TTC549 (cell line): ENCODE results near the gene DYRK3.
"Not testable (repeated sequence)": the region's sequence is repeated elsewhere in the genome, so short reads cannot be mapped to it uniquely, and the experiment has no call there.

ENCODE experiments used
- FAIRE-seq: peaks from 2 replicates; lab custom pipeline; 2012; peaks lifted over from hg19 to GRCh38; lab: Jason Lieb, UNC

The DYRK3 gene

GRCh38 chr1:206631085-206631509, 4.2 kb upstream of the DYRK3 start:
- FAIRE-seq: peak; percentile 88

DNA sequence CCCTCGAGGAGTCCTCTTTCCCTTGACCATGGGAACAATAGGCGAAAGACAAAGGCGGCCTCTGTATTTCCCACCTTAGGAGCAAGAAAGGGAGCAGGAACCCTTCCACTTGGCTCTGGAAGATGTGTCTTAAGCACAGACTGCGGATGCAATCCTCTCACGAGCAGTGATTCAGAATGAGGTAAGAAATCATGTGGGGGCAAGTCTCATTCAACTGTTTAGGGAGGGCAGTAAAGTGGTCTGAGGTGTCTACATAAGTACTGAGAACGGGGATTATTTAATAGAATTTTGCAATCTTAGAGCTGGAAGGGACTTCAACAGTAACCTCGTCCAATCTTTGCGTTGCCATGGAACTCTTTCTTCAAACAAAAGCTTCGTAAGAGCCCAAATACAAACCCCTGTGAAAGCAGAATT, 1.6 kb upstream of the DYRK3 start:
- no peak for FAIRE-seq

- peak; percentile 95 for FAIRE-seq
These were observed 814 bp upstream of the DYRK3 start for GRCh38 chr1:206634365-206635079.

DNA sequence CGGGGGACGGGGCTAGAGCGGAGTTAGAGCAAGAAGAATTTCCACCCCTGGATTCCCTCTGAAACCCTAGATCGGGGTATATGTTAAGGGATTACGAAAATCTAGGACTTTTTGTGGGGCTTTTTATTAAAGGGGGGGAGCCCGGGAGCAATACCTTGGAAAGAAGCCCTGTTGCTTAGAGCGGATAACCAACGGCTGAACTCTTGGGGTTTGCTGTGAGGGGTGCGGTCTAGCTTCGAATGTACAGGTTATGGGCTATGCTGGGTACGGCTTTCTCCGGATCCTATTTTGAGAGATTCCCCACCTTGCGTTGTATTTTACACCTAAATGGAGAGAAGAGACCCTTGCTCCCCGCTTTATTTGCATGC, 626 bp downstream of the DYRK3 start:
- no peak for FAIRE-seq

DNA sequence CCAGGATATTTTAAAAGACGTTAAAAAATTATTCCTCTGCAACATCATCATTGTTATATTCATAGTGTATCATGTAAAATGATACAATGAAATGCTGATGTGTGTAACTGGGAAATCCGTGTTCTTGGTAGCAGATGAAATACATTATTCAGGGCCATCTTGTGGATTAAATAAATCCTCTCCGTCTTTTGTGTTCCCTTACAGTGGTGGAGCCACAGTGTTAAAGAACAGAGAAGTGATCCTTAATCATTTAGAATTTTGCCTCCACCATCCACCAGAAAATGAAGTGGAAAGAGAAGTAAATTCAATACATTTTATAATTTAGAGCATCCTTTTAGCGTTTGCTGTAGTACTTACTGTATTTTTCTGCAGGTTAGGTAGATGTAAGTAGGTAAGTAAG, 1.3 kb downstream of the DYRK3 start:
- FAIRE-seq: peak; percentile 68

DNA sequence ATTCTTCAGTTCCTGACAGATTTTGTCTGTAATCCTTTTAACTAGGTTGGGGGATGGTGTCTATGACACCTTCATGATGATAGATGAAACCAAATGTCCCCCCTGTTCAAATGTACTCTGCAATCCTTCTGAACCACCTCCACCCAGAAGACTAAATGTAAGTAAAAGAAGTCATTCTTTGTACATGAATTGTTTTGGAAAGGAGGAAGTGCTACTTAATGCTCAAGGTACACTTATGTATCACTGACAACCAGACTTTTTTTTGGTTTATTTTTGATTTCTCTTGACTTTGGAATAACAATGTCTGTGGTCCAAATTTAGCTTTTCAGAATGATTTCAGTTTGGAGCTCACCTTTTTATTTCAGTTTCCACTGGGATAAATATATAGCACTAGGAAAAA, 2.3 kb downstream of the DYRK3 start:
- FAIRE-seq: no peak

- FAIRE-seq: not testable (repeated sequence)
These were observed 6.7 kb downstream of the DYRK3 start for GRCh38 chr1:206642074-206642473.

DNA sequence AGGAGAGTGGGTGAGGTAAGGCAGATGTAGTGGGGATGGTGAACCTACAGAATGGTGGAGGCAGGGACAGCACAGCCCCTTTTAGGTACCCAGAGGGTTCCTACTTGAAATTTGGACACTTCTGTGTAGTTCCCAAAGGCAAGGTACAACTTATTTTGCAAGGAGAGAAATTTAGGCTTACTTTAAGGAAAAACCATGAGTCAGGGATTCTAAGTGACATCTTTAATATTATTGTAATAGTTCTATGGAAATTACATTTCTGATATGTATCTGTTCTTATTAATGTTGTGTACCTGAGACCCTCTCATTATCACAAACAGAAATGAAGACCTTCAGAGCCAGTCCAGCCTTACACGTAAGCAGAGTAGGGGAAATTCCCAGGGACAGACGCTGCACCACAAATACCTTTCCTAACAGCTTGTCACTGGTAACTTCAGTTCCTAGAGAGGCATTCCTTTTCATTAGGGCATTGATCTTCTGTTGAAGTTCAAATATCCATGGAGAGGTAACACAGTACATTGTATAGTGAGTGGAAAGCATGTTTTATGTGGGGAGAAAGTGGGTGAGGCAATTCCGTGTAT, 7.9 kb downstream of the DYRK3 start:
- FAIRE-seq: no peak

GRCh38 chr1:206646504-206646903, 11.2 kb downstream of the DYRK3 start:
- no peak for FAIRE-seq

DNA sequence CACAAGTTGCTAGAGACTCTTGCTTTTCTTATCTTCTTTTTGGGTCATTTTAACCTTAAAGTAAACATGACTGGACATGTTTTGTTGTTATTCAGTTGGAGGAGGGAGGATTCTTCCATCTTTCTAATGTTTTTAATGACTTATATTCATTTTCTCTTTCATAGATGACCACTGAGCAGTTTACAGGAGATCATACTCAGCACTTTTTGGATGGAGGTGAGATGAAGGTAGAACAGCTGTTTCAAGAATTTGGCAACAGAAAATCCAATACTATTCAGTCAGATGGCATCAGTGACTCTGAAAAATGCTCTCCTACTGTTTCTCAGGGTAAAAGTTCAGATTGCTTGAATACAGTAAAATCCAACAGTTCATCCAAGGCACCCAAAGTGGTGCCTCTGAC, 11.9 kb downstream of the DYRK3 start:
- FAIRE-seq: no peak

- FAIRE-seq: no peak
These were observed 14.1 kb downstream of the DYRK3 start for GRCh38 chr1:206649261-206649921.

DNA sequence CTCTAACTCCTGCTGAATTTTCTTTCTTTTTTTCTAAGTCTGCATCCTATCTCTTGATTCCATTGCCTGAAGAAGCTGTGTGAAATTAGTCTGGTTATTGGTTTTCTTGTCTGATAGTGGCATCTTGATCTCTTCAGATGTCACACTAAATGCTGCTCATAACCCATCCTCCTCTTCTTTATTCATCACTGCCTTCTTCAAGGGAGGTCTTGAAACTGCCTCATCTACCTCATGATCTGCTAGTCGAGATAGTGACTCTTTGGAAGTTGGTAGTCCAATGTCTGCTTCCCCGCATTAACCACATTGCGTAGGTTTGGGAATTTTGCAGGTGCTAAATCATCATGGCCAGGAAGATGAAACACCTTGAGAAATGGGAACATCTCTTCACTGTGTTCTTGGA, 15.7 kb downstream of the DYRK3 start:
- no peak for FAIRE-seq

GRCh38 chr1:206651958-206652890, 16.9 kb downstream of the DYRK3 start:
- FAIRE-seq: no peak

DNA sequence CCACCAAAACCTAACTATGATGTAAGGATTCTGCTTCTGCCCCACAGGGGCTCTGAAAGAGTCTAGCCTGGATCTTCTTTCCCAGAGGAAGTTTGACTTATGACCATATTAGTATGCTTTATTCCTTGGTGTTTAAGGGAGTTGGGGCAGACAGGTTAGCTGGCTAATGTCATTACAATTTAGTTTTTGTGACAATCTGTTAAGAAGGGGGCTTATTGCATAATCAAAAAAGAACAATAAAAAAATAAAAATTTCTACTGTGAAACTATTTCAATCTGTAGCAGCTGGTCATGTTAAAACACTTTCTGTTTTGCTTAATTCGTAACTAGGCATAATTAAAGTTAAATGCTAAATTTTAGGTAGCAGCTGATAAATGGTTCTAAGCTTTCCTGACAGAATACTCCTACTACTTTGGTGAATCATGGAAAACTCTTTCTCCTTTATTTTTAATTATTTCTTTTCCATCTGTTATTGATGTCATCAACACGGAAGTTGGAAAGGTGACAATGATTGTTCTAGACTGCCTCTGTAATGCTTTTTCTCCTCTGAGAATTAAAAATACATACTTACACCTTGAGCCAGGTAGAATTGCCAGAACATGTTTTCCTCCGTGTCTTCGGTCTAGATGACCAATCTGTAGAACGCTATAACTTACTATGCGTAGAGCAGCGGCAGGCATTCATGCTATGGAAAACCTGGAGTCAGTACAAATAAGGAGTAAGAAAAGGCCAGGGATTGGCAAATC, 18.6 kb downstream of the DYRK3 start:
- FAIRE-seq: no peak

GRCh38 chr1:206654828-206655227, 19.5 kb downstream of the DYRK3 start:
- no peak for FAIRE-seq

DNA sequence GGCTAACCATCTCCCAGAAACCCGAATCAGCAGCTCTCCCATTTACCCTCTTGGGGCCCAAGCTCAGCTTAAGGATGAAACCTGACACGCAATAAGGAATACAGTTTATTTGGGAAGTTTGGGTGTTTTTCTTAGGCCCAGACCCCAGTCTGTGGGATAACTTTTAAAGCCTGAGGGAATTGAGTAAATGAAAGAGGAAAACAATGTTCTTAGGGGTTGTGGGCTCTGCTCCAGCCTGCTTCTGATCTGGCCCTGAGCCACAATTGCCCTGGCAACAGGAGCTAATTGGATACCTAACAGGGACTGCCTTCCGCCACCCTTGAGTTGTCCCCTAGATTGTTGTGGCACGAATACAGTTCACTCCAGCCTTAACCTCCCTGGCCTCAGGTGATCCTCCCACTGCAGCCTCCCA, 20.1 kb downstream of the DYRK3 start:
- FAIRE-seq: no peak

GRCh38 chr1:206656936-206657335, 21.6 kb downstream of the DYRK3 start:
- no peak for FAIRE-seq

DNA sequence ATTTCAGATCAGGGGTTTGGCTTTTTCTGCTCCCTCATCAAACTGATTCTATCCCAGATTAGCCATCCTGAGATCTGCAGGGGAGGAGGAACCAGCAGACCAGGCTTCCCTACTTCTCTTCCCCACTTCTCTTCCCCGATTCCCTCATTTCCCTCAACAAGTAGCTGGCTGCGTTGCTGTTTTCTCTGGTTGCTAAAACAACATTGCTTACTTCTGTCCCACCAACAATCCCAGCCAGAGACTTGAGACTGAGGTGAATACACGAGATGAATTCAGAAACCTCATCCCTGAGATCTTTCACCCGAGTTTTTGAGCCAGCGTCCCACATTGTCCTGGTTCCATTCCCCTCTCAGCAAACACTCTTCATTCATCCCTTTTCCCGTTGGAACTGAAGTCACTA, 22.4 kb downstream of the DYRK3 start:
- FAIRE-seq: no peak

- FAIRE-seq: no peak
These were observed 23.1 kb downstream of the DYRK3 start for GRCh38 chr1:206658264-206658980.

DNA sequence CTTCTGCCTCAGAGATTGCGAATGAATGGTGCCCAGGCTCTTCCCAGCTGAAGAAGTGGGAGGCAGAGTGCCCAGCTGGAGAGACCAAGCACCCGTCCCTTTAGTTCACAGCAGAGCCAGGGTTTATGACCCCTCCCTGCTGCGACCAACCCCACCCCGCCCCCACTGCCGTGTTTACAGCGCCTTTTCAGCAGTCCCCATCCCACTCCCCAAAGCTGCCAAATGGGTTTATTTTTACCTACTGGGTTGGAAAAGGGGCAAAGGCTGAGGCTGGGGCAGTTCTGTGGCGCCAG, 23.6 kb downstream of the DYRK3 start:
- FAIRE-seq: no peak

DNA sequence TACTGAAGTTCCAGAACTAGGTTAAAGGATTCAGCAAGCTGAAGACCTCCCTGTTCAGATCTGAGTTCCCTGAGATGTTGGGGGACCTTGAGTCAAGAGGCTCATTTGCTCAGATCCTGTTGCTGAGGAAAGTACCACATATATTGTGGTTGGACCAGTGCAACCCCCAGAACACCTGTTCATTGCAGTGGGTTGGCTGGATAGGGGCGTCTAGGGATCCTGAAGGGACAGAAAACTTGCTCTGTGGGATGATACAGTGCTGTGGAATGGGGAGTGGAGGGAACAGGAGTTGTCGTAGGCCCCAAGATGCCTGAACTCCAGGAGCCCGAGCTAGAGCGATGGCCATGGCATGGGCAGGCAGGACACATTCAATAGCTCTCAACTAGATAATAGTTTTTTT, 24.8 kb downstream of the DYRK3 start:
- no peak for FAIRE-seq
